ENCODE data around the gene ARRDC2.

DNA sequence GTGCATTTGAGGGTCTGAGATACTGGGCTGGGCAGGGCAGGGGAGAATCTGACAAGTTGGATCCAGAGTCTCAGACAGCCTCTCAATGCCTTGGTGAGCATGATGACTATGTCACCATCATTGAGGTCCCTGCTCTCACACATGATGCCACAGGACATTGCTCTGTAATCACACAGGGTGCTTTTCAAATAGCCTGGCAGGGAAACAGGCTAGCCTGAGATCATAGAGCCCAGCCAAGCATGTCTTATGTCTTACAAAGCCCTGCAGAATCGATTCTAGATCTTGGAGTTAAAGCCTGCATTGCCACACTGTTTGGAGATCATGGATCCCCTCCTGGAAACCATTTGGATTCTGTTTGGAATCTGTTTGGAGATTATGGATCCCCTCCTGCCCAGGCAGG, 35.7 kb upstream of the ARRDC2 start:
- TF ChIP-seq, protein P1, sequence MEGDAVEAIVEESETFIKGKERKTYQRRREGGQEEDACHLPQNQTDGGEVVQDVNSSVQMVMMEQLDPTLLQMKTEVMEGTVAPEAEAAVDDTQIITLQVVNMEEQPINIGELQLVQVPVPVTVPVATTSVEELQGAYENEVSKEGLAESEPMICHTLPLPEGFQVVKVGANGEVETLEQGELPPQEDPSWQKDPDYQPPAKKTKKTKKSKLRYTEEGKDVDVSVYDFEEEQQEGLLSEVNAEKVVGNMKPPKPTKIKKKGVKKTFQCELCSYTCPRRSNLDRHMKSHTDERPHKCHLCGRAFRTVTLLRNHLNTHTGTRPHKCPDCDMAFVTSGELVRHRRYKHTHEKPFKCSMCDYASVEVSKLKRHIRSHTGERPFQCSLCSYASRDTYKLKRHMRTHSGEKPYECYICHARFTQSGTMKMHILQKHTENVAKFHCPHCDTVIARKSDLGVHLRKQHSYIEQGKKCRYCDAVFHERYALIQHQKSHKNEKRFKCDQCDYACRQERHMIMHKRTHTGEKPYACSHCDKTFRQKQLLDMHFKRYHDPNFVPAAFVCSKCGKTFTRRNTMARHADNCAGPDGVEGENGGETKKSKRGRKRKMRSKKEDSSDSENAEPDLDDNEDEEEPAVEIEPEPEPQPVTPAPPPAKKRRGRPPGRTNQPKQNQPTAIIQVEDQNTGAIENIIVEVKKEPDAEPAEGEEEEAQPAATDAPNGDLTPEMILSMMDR (IDR thresholded peaks at IDR 0.05), result no peak
- no peak for TF ChIP-seq POLR2A (IDR thresholded peaks at IDR 0.05)

All from tibial nerve (tissue), 3 donors.